ENCODE data around the gene RNF25. TPM values are rescaled to one million over a fixed set of nuclear protein-coding genes. Genes with fewer than 3 reads are reported as not detected.

Gene RNF25
- total RNA-seq, 2 experiments from 2014 or later = 21.9 to 30.9 TPM

- Mint-ChIP-seq H3K27me3 (no peaks in the 10 kb centered on the region), H3K27ac (no peak overlapping the region), H3K4me3 (no peak overlapping the region), H3K36me3 (peaks cover 10% of the 10 kb centered on the region), H3K9me3 (no peaks in the 10 kb centered on the region), H3K4me1 (peaks cover 9% of the 10 kb centered on the region)
- POLR2A ChIA-PET = no interaction called here
- ATAC-seq (ENCODE audit: low read depth) (no peak), DNase-seq (no peak)
These were observed 40.0 kb downstream of the RNF25 start for GRCh38 chr2:218631837-218632236.

DNA sequence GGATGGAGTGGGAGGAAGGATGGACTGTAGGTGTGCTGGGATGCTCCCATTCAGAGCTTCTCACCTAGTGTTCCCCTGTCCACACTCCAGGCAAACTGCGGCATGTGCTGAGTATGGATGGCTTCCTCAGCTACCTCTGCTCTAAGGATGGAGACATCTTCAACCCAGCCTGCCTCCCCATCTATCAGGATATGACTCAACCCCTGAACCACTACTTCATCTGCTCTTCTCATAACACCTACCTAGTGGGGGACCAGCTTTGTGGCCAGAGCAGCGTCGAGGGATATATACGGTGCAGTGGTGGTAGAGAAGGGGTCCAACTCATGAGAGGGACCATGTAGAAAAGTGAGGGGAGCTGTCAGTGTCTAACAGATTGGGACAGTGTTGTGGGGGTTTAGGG, 43.9 kb downstream of the RNF25 start:
- Mint-ChIP-seq H3K36me3 (no peaks in the 10 kb centered on the region), H3K9me3 (no peaks in the 10 kb centered on the region), H3K4me3 (no peak overlapping the region), H3K4me1 (peaks cover 9% of the 10 kb centered on the region), H3K27ac (no peak overlapping the region), H3K27me3 (peaks cover 3% of the 10 kb centered on the region)
- ATAC-seq (ENCODE audit: low read depth) (peak; percentile 26), DNase-seq (no peak)
- POLR2A ChIA-PET = interaction anchor here (0.6 to 1.3 kb wide), 2 partner anchors 44 to 93 kb away, joined by 3 to 4 read pairs; partner anchors contain the start of genes RNF25 and STK36

GRCh38 chr2:218626369-218626768, 45.4 kb downstream of the RNF25 start:
- ATAC-seq (ENCODE audit: low read depth) (no peak), DNase-seq (no peak)
- H3K4me1 Mint-ChIP-seq = peaks cover 9% of the 10 kb centered on the region
- H3K27me3 Mint-ChIP-seq = peaks cover 6% of the 10 kb centered on the region
- H3K27ac Mint-ChIP-seq = no peak overlapping the region
- no peak overlapping the region for H3K4me3 Mint-ChIP-seq
- H3K36me3 Mint-ChIP-seq = no peaks in the 10 kb centered on the region
- no peaks in the 10 kb centered on the region for H3K9me3 Mint-ChIP-seq
- POLR2A ChIA-PET = no interaction called here

- POLR2A ChIA-PET = no interaction called here
- H3K4me3 Mint-ChIP-seq = no peak overlapping the region
- no peak for DNase-seq
- H3K4me1 Mint-ChIP-seq = peaks cover 4% of the 10 kb centered on the region
- peaks cover 6% of the 10 kb centered on the region for H3K27me3 Mint-ChIP-seq
- H3K27ac Mint-ChIP-seq = no peak overlapping the region
- no peaks in the 10 kb centered on the region for H3K9me3 Mint-ChIP-seq
- ATAC-seq (ENCODE audit: low read depth) = no peak
- no peaks in the 10 kb centered on the region for H3K36me3 Mint-ChIP-seq
These were observed 48.5 kb downstream of the RNF25 start for GRCh38 chr2:218623366-218623705.

- no peak overlapping the region for H3K27ac Mint-ChIP-seq
- no peaks in the 10 kb centered on the region for H3K36me3 Mint-ChIP-seq
- H3K27me3 Mint-ChIP-seq = peaks cover 6% of the 10 kb centered on the region
- DNase-seq = no peak
- H3K4me3 Mint-ChIP-seq = no peak overlapping the region
- ATAC-seq (ENCODE audit: low read depth) = no peak
- H3K4me1 Mint-ChIP-seq = peaks cover under 1% of the 10 kb centered on the region
- POLR2A ChIA-PET = no interaction called here
- H3K9me3 Mint-ChIP-seq = no peaks in the 10 kb centered on the region
These were observed 49.0 kb downstream of the RNF25 start for GRCh38 chr2:218622606-218623365.

DNA sequence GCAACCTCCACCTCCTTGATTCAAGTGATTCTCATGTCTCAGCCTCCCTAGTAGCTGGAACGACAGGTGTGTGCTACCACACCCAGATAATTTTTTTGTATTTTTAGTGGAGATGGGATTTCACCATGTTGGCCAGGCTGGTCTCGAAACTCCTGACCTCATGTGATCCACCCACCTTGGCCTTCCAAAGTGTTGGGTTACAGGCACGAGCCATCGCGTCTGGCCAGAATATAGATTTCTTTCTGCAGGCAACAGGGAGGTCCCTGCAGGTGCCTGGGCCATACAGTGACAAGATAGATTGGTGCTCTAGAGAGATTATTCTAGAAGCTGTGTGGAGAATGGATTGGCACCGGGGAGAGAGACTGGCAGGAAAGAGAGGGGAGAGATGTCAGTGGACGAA, 50.8 kb downstream of the RNF25 start:
- POLR2A ChIA-PET = no interaction called here
- no peak overlapping the region for H3K27ac Mint-ChIP-seq
- no peak for ATAC-seq (ENCODE audit: low read depth)

GRCh38 chr2:218618102-218618860, 53.5 kb downstream of the RNF25 start:
- POLR2A ChIA-PET = no interaction called here
- H3K4me1 Mint-ChIP-seq = no peaks in the 10 kb centered on the region
- no peak for ATAC-seq (ENCODE audit: low read depth)
- no peak for DNase-seq
- H3K27me3 Mint-ChIP-seq = peaks cover 11% of the 10 kb centered on the region
- H3K9me3 Mint-ChIP-seq = no peaks in the 10 kb centered on the region
- no peak overlapping the region for H3K4me3 Mint-ChIP-seq
- H3K27ac Mint-ChIP-seq = no peak overlapping the region
- H3K36me3 Mint-ChIP-seq = no peaks in the 10 kb centered on the region

More for the DNA sequence above, 50.8 kb downstream of the RNF25 start:
- H3K4me1 Mint-ChIP-seq = no peaks in the 10 kb centered on the region
- H3K27me3 Mint-ChIP-seq = peaks cover 6% of the 10 kb centered on the region
- no peaks in the 10 kb centered on the region for H3K9me3 Mint-ChIP-seq
- no peak overlapping the region for H3K4me3 Mint-ChIP-seq
- H3K36me3 Mint-ChIP-seq = no peaks in the 10 kb centered on the region
- no peak for DNase-seq

GRCh38 chr2:218615868-218616315, 55.9 kb downstream of the RNF25 start:
- ATAC-seq (ENCODE audit: low read depth) (no peak), DNase-seq (no peak)
- Mint-ChIP-seq H3K36me3 (no peaks in the 10 kb centered on the region), H3K4me1 (no peaks in the 10 kb centered on the region), H3K27me3 (peaks cover 15% of the 10 kb centered on the region), H3K27ac (no peak overlapping the region), H3K9me3 (no peaks in the 10 kb centered on the region), H3K4me3 (no peak overlapping the region)
- POLR2A ChIA-PET = no interaction called here

Other genes starting within 250 kb of the RNF25 start
- 10 to 100 TPM; 31.9 to 33.5 TPM for gene USP37, start 103.7 kb downstream of the RNF25 start, total RNA-seq
- gene CNOT9, start 103.2 kb downstream of the RNF25 start, total RNA-seq = 10 to 100 TPM; 75.0 to 79.5 TPM
- gene PLCD4, start 64.1 kb downstream of the RNF25 start, total RNA-seq = under 1 TPM; 0.54 to 0.64 TPM
- gene ZNF142, start 12.4 kb downstream of the RNF25 start, total RNA-seq = 10 to 100 TPM; 48.6 TPM
- gene BCS1L, start 12.3 kb downstream of the RNF25 start, total RNA-seq = 10 to 100 TPM; 46.7 to 49.3 TPM
- 10 to 100 TPM; 19.9 to 20.1 TPM for gene STK36, start 84 bp upstream of the RNF25 start, total RNA-seq
- gene TTLL4, start 38.8 kb upstream of the RNF25 start, total RNA-seq = 10 to 100 TPM; 24.1 to 26.2 TPM
- 1 to 10 TPM; 3.0 to 4.7 TPM for gene CYP27A1, start 110.1 kb upstream of the RNF25 start, total RNA-seq
- gene PRKAG3, start 159.8 kb upstream of the RNF25 start, total RNA-seq = not detected
- gene WNT6, start 187.8 kb upstream of the RNF25 start, total RNA-seq = not detected
- 1 to 10 TPM; 1.9 to 2.5 TPM for gene WNT10A, start 208.8 kb upstream of the RNF25 start, total RNA-seq

Data from activated naive CD8-positive, alpha-beta T cell treated with anti-CD3 and anti-CD28 coated beads, Interleukin-2, amount 10 ng/mL, durations not matched to agents 7 days and 5 days (primary cell).